H9 (cell line): ENCODE results near the gene CEACAM18. TPM values are rescaled to one million over a fixed set of nuclear protein-coding genes. Genes with fewer than 3 reads are reported as not detected.

Experiments used
- DNase-seq: peaks from one replicate; pipeline ENCODE4 v3.0.0-alpha.2; 2017
- H2AFZ ChIP-seq: one replicate; pipeline ENCODE4 v1.6.1; 2013; ENCODE audit warnings: mild to moderate bottlenecking, low read length, control low read depth, moderate library complexity
- H2AK5ac ChIP-seq: 2 replicates; pipeline ENCODE4 v1.6.1; 2013; ENCODE audit warnings: low read length, control low read depth, mixed read lengths; ENCODE audit not compliant: insufficient read length
- H2BK120ac ChIP-seq: one replicate; pipeline ENCODE4 v1.6.1; 2013; ENCODE audit warnings: low read depth, mild to moderate bottlenecking, low read length, control low read depth, inconsistent platforms; ENCODE audit not compliant: poor library complexity, severe bottlenecking
- H2BK12ac ChIP-seq: 2 replicates; pipeline ENCODE4 v1.6.1; 2013; ENCODE audit warnings: low read length, control low read depth, mixed read lengths, low read depth; ENCODE audit not compliant: insufficient read length
- H2BK15ac ChIP-seq: 2 replicates; pipeline ENCODE4 v1.6.1; 2013; ENCODE audit warnings: low read depth, low read length, control low read depth
- H2BK20ac ChIP-seq: one replicate; pipeline ENCODE4 v1.6.1; 2013; ENCODE audit warnings: low read depth, mild to moderate bottlenecking, low read length, control low read depth, inconsistent platforms; ENCODE audit not compliant: poor library complexity, severe bottlenecking
- H2BK5ac ChIP-seq: 2 replicates; pipeline ENCODE4 v1.6.1; 2013; ENCODE audit warnings: low read length, control low read depth, mixed read lengths; ENCODE audit not compliant: insufficient read length
- H3K14ac ChIP-seq: 2 replicates; pipeline ENCODE4 v1.6.1; 2013; ENCODE audit warnings: low read length, control low read depth; ENCODE audit not compliant: insufficient read depth
- H3K18ac ChIP-seq: 2 replicates; pipeline ENCODE4 v1.6.1; 2013; ENCODE audit warnings: low read depth, mild to moderate bottlenecking, mixed read lengths, low read length, control low read depth; ENCODE audit not compliant: insufficient read length
- H3K23ac ChIP-seq: 2 replicates; pipeline ENCODE4 v1.6.1; 2013; ENCODE audit warnings: low read length, control low read depth, mixed read lengths, low read depth; ENCODE audit not compliant: insufficient read length
- H3K23me2 ChIP-seq: 2 replicates; pipeline ENCODE4 v1.6.1; 2013; ENCODE audit warnings: low read depth, mild to moderate bottlenecking, mixed read lengths, low read length, control low read depth; ENCODE audit not compliant: insufficient read length, poor library complexity, severe bottlenecking
- H3K27ac ChIP-seq: 2 replicates; pipeline ENCODE4 v1.5.1; 2013; ENCODE audit warnings: low read length, control low read depth, mixed read lengths, low read depth; ENCODE audit not compliant: insufficient read length
- H3K27me3 ChIP-seq: 2 replicates; pipeline ENCODE4 v1.6.1; 2013; ENCODE audit warnings: low read length, control low read depth, inconsistent platforms; ENCODE audit not compliant: insufficient read depth
- H3K4ac ChIP-seq: 2 replicates; pipeline ENCODE4 v1.6.1; 2013; ENCODE audit warnings: low read depth, mild to moderate bottlenecking, control low read depth, inconsistent platforms, low read length, moderate library complexity
- H3K4me1 ChIP-seq: 2 replicates; pipeline ENCODE4 v1.6.1; 2013; ENCODE audit warnings: low read length, control low read depth, inconsistent platforms; ENCODE audit not compliant: insufficient read depth
- H3K4me2 ChIP-seq: 2 replicates; pipeline ENCODE4 v1.6.1; 2013; ENCODE audit warnings: low read length, control low read depth, mixed read lengths; ENCODE audit not compliant: insufficient read length, insufficient read depth
- H3K56ac ChIP-seq: 2 replicates; pipeline ENCODE4 v1.6.1; 2013; ENCODE audit warnings: low read depth, mild to moderate bottlenecking, mixed read lengths, low read length, control low read depth; ENCODE audit not compliant: insufficient read length
- H3K79me1 ChIP-seq: 2 replicates; pipeline ENCODE4 v1.6.1; 2013; ENCODE audit warnings: low read depth, mild to moderate bottlenecking, moderate library complexity, low read length, control low read depth, inconsistent platforms; ENCODE audit not compliant: insufficient read depth, poor library complexity, severe bottlenecking
- H3K79me2 ChIP-seq: 2 replicates; pipeline ENCODE4 v1.6.1; 2013; ENCODE audit warnings: low read length, control low read depth, inconsistent platforms; ENCODE audit not compliant: insufficient read depth
- H3K9ac ChIP-seq: 2 replicates; pipeline ENCODE4 v1.6.1; 2013; ENCODE audit warnings: low read length, control low read depth, mixed read lengths; ENCODE audit not compliant: insufficient read length; ENCODE audit errors: extremely low read depth
- H3K9me3 ChIP-seq: one replicate; pipeline ENCODE4 v1.6.1; 2013; ENCODE audit warnings: low read depth, low read length, inconsistent platforms; ENCODE audit not compliant: control insufficient read depth
- H3T11ph ChIP-seq: one replicate; pipeline ENCODE4 v1.6.1; 2013; ENCODE audit warnings: mild to moderate bottlenecking, low read length, control low read depth, inconsistent platforms
- H4K20me1 ChIP-seq: one replicate; pipeline ENCODE4 v1.6.1; 2013; ENCODE audit not compliant: control insufficient read depth, insufficient read length, insufficient read depth
- H4K5ac ChIP-seq: 2 replicates; pipeline ENCODE4 v1.6.1; 2013; ENCODE audit warnings: low read depth, mild to moderate bottlenecking, mixed read lengths, low read length, control low read depth; ENCODE audit not compliant: insufficient read length
- H4K8ac ChIP-seq: replicated peaks from 2 replicates; pipeline ENCODE4 v1.6.1; 2013; ENCODE audit warnings: low read length, control low read depth, mixed read lengths, low read depth; ENCODE audit not compliant: insufficient read length
- H4K91ac ChIP-seq: 2 replicates; pipeline ENCODE4 v1.6.1; 2013; ENCODE audit warnings: low read depth, mild to moderate bottlenecking, moderate library complexity, mixed read lengths, low read length, control low read depth; ENCODE audit not compliant: insufficient read length
- H3K27ac Mint-ChIP-seq, 3 experiments: 2 replicates in 2 of 3; 3 replicates in 1 of 3; pipeline ENCODE4 v1.8.0; 2020 to 2021; ENCODE audit warnings: mixed read lengths in 3 of 3, mild to moderate bottlenecking in 1 of 3, moderate library complexity in 1 of 3
- H3K27me3 Mint-ChIP-seq: 2 replicates; pipeline ENCODE4 v1.8.0; 2021; ENCODE audit warnings: low read depth, mild to moderate bottlenecking, moderate library complexity, mixed read lengths
- H3K36me3 Mint-ChIP-seq, 3 experiments: 2 replicates in 2 of 3; 3 replicates in 1 of 3; pipeline ENCODE4 v1.8.0; 2020 to 2021; ENCODE audit warnings: low read depth in 3 of 3, mixed read lengths in 3 of 3; ENCODE audit not compliant: insufficient read depth in 1 of 3
- H3K4me1 Mint-ChIP-seq, 2 experiments: 2 replicates each; pipeline ENCODE4 v1.8.0; 2020; ENCODE audit warnings: mixed read lengths in 2 of 2
- H3K4me3 Mint-ChIP-seq, 2 experiments: 2 replicates in 1 of 2; 3 replicates in 1 of 2; pipeline ENCODE4 v1.8.0; 2020 to 2021; ENCODE audit warnings: mild to moderate bottlenecking in 2 of 2, mixed read lengths in 2 of 2, moderate library complexity in 1 of 2
- H3K9me3 Mint-ChIP-seq, 2 experiments: 2 replicates in 1 of 2; 3 replicates in 1 of 2; pipeline ENCODE4 v1.8.0; 2020; ENCODE audit warnings: mild to moderate bottlenecking in 2 of 2, mixed read lengths in 2 of 2, moderate library complexity in 1 of 2
- WGBS: extraction: QIAGEN DNeasy Blood & Tissue Kit; methylation state at CpG from one replicate; pipeline ENCODE4 v1.1.7; 2013; ENCODE audit warnings: missing lambda C conversion rate, low lambda C conversion rate, mixed read lengths; ENCODE audit not compliant: insufficient read length; ENCODE audit errors: extremely low coverage; 5-methylcytosine and 5-hydroxymethylcytosine counted together
- total RNA-seq: library from RNA; stranded (reverse); gene quantifications from 2 replicates; pipeline ENCODE4 v1.2.1, GENCODE V29; 2021
- TF ChIP-seq, protein P1 (sequence below): fragments of 200-600 bp; sonication (generic); conservative IDR thresholded peaks from 3 replicates; pipeline ENCODE4 v1.8.0; 2021; ENCODE audit warnings: antibody characterized with exemption, mild to moderate bottlenecking

The CEACAM18 gene
- total RNA-seq, 1 experiment from 2014 or later: not detected

DNA sequence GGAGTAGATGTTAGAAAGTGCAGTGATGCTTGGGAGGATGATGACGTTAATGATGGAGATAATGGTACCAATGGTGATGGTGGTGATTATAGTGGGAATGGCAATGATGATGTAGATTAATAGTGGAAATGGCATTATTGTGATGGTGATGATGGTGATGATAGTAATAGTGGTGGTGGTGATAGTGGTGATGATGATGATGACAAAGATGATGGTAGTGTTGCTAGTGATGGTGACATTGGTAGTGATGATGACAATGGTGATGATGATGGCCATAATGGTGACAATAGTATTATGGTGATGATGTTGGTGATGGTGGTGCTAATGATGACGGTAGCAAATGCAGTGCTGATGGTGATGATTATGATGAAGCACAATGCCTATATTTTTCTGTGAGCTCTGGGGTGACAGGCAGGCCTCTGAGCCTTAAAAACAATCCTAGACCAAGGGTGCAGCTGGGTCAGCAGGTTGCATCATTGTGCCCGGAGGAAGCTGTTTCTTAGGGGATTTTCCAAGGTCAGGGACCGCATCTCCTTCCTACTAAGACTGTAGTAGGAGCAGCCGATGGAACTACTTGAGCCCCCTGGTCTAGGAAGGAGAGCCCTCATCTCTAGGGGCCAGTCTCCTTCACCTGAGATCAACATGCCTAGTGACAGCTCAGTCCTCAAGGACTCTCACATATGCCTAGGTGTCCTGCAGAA is 7.8 kb downstream of the CEACAM18 start:
- Histone ChIP-seq H3K27ac (no peak overlapping the region), H2BK20ac (no peak overlapping the region), H3K56ac (no peak overlapping the region), H4K20me1 (no peaks in the 10 kb centered on the region), H3K4me1 (no peaks in the 10 kb centered on the region), H3K14ac (no peak overlapping the region), H3K18ac (no peak overlapping the region), H3K23ac (no peak overlapping the region), H2BK5ac (no peak overlapping the region), H3K79me1 (no peaks in the 10 kb centered on the region), H3T11ph (no peak overlapping the region), H2AFZ (no peak overlapping the region), H4K8ac (no peak overlapping the region), H2BK120ac (no peak overlapping the region), H3K23me2 (no peaks in the 10 kb centered on the region), H4K91ac (no peak overlapping the region), H2BK15ac (no peak overlapping the region), H4K5ac (no peak overlapping the region), H3K9ac (no peak overlapping the region), H3K27me3 (no peaks in the 10 kb centered on the region), H2BK12ac (no peak overlapping the region), H2AK5ac (no peak overlapping the region), H3K9me3 (no peaks in the 10 kb centered on the region), H3K4me2 (no peak overlapping the region), H3K4ac (no peak overlapping the region), H3K79me2 (no peaks in the 10 kb centered on the region)
- peaks cover 42 to 88% of the 10 kb centered on the region in 2 experiments for H3K9me3 Mint-ChIP-seq
- H3K4me3 Mint-ChIP-seq: no peak overlapping the region
- TF ChIP-seq, protein P1, sequence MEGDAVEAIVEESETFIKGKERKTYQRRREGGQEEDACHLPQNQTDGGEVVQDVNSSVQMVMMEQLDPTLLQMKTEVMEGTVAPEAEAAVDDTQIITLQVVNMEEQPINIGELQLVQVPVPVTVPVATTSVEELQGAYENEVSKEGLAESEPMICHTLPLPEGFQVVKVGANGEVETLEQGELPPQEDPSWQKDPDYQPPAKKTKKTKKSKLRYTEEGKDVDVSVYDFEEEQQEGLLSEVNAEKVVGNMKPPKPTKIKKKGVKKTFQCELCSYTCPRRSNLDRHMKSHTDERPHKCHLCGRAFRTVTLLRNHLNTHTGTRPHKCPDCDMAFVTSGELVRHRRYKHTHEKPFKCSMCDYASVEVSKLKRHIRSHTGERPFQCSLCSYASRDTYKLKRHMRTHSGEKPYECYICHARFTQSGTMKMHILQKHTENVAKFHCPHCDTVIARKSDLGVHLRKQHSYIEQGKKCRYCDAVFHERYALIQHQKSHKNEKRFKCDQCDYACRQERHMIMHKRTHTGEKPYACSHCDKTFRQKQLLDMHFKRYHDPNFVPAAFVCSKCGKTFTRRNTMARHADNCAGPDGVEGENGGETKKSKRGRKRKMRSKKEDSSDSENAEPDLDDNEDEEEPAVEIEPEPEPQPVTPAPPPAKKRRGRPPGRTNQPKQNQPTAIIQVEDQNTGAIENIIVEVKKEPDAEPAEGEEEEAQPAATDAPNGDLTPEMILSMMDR: no peak
- WGBS: 100% methylated on average over 1 of the region's 5 CpGs
- peaks cover 28% of the 10 kb centered on the region for H3K27me3 Mint-ChIP-seq
- DNase-seq: no peak
- H3K36me3 Mint-ChIP-seq: peaks cover 0 to 1% (median under 1%) of the 10 kb centered on the region in 3 experiments; a peak in 2 of 7 replicates
- H3K27ac Mint-ChIP-seq: no peak overlapping the region
- no peaks in the 10 kb centered on the region for H3K4me1 Mint-ChIP-seq
